ENCODE results near the gene GOLGA1.
"Not testable (repeated sequence)": the region's sequence is repeated elsewhere in the genome, so short reads cannot be mapped to it uniquely, and the experiment has no call there.

The GOLGA1 gene, protein sequence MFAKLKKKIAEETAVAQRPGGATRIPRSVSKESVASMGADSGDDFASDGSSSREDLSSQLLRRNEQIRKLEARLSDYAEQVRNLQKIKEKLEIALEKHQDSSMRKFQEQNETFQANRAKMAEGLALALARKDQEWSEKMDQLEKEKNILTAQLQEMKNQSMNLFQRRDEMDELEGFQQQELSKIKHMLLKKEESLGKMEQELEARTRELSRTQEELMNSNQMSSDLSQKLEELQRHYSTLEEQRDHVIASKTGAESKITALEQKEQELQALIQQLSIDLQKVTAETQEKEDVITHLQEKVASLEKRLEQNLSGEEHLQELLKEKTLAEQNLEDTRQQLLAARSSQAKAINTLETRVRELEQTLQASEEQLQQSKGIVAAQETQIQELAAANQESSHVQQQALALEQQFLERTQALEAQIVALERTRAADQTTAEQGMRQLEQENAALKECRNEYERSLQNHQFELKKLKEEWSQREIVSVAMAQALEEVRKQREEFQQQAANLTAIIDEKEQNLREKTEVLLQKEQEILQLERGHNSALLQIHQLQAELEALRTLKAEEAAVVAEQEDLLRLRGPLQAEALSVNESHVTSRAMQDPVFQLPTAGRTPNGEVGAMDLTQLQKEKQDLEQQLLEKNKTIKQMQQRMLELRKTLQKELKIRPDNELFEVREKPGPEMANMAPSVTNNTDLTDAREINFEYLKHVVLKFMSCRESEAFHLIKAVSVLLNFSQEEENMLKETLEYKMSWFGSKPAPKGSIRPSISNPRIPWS

DNA sequence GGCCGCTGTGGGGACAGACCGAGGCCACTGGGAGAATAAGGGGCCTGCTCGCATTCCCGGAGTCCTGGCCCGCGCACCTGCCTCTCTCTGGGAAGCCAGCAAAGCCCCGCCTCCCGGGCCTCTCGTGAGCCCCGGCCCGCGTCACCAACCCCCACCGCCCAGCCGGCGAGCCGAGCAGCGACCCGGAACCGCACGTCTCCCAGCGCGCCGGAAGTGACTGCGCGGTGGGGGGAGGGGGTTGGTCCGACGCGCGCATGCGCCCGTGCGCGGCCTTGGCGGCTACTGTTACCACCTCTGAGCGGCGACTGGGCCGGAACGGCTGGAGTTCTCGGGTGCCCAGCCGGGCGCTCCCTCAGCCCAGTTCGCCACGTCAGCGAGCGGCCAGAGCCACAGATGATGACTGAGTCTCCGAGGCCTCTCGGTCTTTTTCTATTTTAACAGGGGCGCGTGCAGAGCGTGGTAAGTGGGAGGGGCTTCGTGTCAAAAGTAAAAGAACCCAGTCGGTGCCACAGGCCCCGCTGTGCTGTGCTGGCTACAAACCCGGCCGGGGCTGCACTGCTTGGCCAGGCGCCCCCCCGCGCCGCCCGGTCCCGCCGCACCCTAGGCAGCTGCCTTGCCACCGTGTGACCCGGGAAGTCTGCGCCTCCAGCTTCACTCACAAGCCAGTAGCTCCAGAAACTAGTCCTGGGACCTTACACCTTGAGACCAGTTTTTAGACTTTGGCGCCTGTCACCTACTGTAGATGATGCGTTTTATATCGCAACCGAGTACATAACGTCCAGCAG is at the start of gene GOLGA1:
TSS of gene GOLGA1 (minus strand) at position 190 of the 785 bp plus-strand sequence. CDS start 2,372 bp downstream, outside the sequence.
- DNase-seq = peak; percentile 96

DNA sequence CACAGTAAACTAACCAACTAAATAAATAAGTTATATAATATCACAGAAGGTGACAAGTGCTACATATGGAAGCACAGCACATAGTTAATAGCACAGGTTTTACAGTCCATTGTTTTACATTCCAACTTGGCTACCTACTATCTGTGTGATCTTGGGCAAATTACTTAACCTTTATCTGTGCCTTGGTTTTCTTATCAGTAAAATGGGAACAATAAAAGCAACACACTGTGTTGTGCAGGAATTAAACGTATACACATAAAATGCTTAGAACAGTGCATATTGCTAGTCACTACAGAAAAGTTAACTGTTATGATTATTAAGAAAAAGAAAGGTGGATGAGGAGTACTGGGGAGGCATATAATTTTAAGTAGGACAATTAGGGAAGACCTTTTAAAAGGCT is 42.8 kb upstream of the GOLGA1 start:
- no peak for DNase-seq

DNA sequence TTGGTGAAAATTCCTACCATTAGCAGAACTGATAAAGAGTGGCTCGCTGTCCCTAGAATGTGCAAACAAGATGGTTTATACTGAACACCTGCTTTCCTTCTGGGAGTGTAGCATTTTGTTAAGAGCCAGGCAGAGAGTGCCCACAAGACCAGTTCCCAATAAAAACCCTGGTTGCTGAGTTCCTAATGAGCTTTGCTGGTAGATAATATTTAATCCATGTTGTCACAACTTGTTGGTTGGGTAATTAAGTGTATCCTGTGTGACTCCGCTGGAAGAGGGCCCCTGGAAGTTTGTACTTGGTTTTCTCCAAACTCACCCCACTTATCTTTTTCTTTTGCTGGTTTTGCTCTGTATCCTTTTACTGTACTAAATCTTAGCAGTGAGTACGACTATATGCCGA is 39.5 kb upstream of the GOLGA1 start:
- DNase-seq = no peak

DNA sequence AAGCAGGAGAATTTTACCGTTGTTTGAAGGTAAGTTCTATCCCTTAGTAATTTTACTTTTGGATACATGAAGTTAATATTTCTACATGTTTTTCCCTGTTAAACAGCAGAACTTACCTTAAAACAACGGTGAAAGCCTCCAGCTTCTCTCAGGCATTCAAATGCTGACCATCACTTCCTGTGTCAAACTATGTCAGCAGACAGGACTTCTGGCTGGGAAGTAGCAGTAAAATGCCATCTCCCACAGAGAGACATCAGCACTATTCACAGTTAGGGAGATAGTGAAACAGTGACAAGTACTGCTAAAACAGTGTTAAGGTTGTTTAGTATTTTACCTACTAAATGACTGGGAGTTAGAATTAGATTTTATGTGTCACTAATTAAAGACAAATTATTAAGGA is 34.2 kb upstream of the GOLGA1 start:
- DNase-seq = no peak

DNA sequence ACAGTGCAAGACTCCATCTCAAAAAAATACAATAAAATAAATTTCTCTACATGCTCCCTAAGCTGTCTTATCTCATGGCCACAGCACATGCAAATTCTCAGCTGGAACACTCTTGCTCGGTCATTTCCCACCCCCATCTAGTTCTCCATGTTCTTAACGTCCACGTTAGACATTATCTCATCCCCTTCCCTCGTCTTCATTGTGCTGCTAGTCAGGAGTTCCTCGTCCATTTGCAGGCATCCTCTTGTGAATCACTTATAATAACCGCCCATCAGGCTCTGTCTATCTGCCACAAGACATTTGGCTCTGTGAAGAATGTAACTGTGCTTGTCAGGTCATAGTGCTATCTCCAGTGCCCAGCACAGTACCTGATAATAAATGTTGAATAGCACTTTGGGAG is 32.9 kb upstream of the GOLGA1 start:
- no peak for DNase-seq

DNA sequence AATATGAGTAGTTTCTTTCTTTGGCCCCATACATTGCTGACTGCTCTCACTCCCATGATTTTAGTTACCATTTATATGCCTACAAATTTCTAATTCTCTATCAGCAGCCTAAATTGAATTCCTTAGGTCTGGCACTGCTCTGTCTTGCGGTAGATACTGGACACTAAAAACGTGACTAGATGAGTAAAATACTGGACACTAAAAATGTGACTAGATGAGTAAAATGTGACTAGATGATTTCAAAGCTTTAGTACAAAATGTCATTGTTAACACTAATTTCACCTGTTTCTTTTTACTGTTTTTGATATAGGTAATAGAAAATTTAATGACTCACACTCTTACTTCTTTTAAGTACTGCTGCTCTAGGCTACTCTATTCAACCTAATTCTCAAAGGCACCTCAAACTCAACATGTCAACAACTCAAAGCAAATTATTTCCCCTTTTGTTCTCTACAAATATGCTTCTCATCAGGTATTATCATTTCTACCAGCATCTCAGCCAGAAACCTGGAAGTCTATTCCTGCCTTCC is 31.4 kb upstream of the GOLGA1 start:
- no peak for DNase-seq

DNA sequence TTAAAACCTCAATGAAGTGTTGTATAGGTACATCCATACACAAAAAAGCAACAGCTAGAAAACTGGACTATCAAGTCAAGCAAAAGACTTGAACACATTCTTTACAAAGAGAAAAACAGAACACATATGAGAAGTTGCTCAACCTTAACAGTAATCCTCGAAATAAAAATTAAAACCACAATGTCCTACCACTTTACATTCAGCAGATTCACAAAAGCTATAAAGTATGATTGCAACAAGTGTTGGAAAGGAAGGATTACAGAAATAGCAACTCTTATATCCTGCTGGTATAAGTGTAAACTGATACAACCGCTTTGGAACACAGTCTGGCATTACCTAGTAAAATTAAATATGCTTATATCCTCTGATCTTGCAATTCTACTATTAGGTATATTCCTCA is 28.5 kb upstream of the GOLGA1 start:
- DNase-seq = no peak

DNA sequence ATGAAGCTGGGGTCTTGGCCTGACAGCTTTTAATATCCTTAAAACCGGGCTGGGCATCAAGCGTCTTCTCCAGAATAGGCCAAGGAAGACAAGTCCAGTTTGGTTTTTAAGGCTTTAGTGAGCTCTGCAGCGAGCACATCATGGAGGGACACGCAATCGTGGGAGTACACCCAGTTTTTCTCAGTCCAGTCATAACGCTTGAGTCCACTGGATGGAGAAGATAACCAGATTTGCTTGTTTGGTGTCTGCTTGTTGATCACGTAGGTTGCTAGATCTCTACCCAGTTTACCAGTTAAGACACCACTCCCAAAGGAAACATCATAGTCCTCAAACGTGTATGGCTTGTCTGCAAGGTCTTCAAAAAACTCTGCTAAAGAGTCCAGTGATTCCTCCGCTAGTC is 27.4 kb upstream of the GOLGA1 start:
- DNase-seq = no peak

DNA sequence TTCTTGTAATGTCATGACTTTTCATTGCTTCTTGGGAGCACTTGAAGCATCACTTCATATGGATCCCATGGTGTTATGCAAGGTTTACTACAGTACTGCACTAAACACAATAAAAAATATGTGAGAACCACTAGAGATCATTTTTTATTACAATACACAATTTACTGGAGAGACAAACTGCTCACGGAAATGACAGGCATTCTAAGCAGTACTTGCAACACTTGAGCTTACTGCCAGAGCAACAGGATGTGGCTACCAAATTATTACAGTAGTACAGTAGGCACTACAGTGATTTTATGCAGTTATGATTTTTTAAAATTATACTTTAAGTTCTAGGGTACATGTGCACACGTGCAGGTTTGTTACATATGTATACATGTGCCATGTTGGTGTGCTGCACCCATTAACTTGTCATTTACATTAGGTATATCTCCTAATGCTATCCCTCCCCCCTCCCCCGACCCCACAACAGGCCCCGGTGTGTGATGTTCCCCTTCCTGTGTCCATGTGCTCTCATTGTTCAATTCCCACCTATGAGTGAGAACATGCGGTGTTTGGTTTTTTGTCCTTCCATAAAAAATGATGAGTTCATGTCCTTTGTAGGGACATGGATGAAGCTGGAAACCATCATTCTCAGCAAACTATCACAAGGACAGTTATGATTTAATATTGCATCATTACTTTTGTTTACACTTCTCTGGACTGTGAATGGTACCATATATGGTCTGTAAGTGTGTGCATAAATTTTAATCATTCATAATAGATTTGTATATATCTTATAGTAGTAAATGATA is 25.1 kb upstream of the GOLGA1 start:
- not testable (repeated sequence) for DNase-seq

DNA sequence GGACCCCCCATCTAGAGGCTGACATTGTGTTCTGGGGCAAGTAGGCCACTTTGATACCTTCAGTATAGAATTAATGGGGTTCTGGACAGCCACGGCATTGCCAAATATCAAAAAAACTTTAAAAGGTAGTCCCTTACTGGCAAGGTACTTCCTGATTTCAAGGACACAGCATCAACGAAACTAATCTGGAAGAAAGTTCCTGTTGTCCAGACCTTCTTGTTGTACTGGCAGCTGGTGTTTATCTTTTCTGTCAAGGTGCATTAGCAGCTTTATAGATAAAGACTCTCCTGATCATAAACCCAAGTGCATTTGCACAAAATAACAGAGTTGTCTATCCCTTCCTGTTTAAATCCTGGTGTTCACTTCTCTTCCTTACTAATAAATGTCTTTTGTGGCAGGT is 23.7 kb upstream of the GOLGA1 start:
- DNase-seq = no peak

DNA sequence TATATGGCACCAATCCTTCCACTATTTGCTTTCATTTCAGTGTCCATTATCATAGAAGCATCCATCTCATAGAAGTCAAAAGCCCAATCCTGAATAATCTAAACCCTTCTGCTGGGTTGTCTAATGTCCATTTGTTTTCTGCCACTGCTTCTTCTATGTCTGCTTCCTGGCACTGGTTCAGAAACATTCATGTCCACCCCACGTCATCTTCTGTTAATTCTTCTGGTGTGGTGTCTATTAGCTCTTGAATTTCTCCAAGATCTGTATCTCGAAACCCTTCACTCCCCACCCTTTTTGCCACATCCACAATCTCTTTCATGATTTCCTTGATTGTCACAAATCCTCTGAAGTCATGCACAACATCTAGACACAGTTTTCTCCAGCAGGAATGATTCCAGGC is 23.2 kb upstream of the GOLGA1 start:
- no peak for DNase-seq

DNA sequence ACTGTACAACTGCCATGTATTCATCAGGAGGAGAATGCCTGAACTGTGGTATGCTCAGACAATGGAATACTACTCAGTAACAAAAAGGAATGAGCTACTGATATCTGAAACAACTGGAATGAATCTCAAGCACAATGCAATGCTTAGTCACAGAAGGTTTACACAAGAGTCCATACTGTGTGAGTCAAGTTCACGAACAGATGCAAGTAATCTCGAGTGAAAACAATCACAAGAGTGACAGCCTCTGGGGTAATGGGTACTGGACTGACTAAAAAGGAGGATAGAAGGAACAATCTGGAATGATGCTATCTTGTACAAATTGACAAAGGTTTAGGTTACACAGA is 19.5 kb upstream of the GOLGA1 start:
- DNase-seq = no peak

DNA sequence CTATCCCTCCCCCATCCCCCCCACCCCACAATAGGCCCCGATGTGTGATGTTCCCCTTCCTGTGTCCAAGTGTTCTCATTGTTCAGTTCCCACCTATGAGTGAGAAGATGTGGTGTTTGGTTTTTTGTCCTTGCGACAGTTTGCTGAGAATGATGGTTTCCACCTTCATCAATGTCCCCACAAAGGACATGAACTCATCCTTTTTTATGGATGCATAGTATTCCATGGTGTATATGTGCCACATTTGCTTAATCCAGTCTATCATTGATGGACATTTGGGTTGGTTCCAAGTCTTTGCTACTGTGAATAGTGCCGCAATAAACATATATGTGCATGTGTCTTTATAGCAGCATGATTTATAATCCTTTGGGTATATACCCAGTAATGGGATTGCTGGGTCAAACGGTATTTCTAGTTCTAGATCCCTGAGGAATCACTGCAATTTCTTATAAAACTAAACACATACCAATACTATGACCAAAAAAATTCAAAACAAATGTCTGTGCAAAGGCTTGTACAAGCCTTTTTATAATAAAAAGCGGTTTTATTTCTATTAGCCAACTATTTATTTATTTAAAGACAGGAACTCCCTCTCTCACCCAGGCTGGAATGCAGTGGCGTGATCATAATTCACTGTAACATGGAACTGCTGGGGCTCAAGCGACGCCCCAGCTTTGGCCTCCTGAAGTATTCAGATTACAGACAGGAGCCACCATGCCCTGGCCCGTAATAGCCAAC is 19.0 kb upstream of the GOLGA1 start:
- DNase-seq = not testable (repeated sequence)

DNA sequence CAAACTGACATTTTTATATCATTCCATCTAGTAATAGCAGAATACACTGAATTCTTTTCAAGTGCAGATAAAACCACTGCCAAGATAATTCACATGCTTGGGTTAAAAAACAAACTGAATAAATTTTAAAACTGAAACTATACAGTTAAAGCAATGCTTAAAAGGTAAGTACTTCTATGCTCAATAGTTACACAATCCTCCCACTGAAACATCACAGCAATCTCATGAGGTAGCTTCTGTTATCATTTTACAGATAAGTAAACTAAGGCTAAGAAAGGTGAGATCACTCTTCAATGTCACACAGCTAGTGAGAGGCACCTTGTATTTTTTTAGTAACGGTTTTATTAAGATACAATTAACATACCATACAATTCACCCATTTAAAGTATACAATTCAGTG is 13.4 kb upstream of the GOLGA1 start:
- DNase-seq = no peak

DNA sequence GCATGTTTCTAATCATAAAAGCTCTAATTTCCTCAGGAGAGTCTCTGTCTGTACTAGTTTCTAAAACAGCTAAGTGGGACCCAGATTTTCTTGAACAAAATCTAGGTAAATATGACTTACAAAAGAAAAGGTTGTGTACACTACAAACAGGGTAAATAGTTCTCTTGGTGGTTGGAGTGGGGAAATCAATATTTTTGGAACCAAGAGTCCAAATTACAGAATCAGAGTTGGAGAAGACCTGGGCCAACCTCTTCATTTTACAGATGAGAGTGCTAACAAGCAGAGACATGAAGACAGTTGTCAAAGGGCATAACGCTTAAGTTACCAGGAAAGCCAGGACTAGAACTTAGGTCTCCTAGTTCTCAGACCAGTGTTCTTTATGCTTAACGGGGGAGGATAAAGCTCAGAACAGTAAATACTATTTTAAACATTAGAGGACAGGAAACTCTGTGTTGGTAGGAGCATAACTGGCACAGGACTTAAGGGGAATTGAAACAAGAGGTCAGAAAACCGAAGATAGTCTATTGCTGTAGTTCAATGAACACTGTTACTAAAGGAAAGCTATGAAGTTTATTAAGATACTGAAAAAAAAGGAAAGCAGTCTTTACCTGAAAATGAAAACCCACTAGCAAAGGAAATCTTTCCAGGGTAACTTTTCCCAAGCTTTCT is 9.3 kb upstream of the GOLGA1 start:
- no peak for DNase-seq

DNA sequence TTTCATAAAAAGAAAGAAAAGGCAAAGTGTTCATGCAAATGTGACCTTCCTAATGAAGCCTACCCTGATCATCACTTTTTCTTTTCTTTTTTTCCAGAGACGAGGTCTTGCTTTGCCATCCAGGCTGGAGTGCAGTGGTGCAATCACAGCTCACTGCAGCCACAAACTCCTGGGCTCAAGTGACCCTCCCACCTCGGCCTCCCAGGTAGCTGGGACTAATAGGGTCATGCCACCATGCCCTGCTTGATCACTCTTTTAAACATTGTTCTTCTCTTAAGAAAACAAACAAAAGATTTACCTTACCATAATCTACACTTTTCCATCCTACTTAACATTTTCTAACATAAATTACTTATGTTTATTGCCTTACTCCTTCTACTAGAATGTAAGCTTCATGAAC is 8.5 kb upstream of the GOLGA1 start:
- no peak for DNase-seq

DNA sequence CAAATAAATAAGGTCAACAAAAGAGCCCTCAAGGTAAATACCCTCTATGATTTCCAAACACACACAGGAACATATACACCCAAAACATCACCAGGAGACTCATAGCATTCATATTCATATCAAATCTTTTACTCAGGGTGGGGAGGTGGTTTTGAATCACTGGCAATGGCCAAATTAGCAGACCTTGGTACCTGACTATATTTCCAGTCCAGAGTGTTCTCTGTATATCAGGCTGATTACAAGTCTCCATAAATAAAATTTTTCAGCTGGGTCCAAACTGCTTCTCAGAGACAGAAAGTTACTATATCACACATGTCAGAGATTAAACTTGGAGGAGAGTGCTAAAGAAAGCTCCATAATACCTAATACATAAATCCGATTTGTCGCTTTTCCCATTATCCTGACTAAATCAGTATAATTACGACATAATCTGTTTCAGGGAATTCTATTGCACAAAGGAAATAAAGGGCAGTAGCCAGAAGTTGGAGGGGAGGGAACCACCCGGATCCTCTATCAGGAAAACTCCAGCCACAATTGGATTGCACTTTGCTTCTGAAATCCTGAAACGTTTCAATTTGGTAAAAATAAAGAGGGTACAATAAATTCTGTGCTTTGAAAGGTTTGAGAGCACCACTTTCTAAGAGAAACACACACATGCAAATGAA is 7.0 kb upstream of the GOLGA1 start:
- DNase-seq = no peak

DNA sequence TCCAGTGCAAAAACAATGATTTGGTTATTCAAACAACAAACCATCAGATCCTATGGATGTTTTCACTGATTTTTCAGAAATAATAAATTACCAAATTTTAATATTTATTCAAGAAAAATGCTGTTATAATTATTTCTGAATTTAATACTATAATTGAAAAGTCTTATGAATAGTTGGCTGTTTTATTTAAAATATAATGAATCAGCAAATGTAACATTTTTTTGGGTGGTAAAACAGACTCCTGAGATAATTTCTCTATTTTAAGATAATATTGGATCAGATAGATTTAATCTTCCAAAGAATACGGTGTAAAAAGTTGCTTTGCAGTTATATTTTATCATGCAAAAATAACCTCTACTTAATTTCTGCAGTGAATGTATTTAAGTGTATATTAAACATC is 5.3 kb upstream of the GOLGA1 start:
- DNase-seq = no peak

DNA sequence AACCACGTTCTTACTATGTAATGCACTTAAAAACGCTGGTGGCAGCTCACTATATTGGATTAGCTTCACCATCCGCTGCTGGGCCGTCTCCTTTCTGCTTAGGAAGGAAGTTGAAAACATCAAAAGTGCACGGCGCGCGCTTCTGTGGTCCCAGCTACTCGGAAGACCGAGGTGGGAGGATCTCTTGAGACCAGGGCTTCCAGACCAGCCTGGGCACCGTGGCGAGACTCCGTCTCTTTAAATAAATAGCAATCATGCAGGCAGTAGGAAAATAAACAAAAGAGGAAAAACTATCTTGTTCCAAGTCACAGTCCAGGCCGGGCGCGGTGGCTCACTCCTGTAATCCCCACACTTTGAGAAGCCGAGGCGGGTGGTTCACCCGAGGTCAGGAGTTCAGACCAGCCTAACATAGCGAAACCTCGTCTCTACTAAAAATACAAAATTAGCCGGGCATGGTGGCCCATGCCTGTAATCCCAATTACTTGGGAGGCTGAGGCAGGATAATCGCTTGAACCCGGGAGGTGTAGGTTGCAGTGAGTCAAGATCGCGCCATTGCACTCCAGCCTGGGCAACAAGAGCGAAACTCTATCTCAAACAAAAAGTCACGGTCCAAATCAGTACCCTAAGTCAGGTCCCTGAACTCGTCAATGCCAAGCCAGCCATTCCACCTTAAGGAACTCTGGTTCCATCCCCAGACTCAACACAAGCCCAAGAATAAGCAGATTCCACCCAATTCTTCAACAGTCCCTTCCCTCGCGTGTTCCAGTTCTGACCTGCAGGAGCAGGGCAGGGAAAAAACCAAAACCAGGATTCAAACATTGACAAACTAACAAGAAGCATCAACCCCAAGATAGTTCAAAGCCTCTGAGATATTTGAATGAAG is 1.0 kb upstream of the GOLGA1 start:
- no peak for DNase-seq

DNA sequence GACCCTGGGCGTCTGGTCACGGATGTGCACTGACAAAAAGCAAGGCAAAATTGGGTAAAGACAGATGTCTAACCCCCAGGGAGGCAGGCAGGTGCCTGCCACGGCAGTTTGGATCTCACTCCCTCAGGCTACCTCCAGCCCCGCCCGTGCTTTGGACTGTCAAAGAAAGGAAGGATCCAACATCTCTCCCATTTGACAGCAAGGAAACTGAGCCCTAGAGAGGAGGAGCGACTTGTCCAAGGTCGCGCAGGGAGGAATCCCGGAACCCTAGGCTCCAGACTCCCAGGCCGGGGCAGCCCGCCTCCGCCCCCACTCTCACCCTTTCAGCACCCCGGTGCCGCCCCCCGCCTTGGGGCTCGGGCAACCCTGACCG is 376 bp downstream of the GOLGA1 start:
- peak; percentile 45 for DNase-seq
